HepG2 (cell line): ENCODE results near the gene FCER1G. TPM values are rescaled to one million over a fixed set of nuclear protein-coding genes. Genes with fewer than 3 reads are reported as not detected.

Experiments
- ATAC-seq: fragments of 200-7000 bp; cut with Tn5 transposase; 3 replicates; pipeline ENCODE4 v1.9.1; 2020; ENCODE audit warnings: mild to moderate bottlenecking, moderate library complexity
- BruUV-seq: library from RNA; stranded (reverse); fragments of 400-500 nt; replicated peaks from 2 replicates; lab custom pipeline; 2021; lab: Mats Ljungman, UMichigan
- CTCF ChIA-PET: fragments of 300-600 bp; formaldehyde crosslinking; extraction: SDS; loops from one replicate; lab custom pipeline; 2021; ENCODE audit warnings: low total read pairs, inconsistent platforms, low intra/inter-chr PET ratio; lab: Yijun Ruan, JAX
- POLR2A ChIA-PET: fragments of 350-600 bp; sonication (Branson Sonifier 250); formaldehyde crosslinking; loops from one replicate; lab custom pipeline; 2020; ENCODE audit warnings: antibody characterized with exemption, inconsistent platforms; lab: Yijun Ruan, JAX
- DNase-seq: peaks from one replicate; pipeline ENCODE4 v3.0.0-alpha.2; 2015; ENCODE audit warnings: low spot score
- FAIRE-seq: peaks from 3 replicates; lab custom pipeline; 2011; peaks lifted over from hg19 to GRCh38; lab: Jason Lieb, UNC
- H2AFZ ChIP-seq: one replicate; pipeline ENCODE4 v1.6.1; 2011; ENCODE audit warnings: low read length, inconsistent platforms
- H3K27ac ChIP-seq: fragments of 300-600 bp; 3 replicates; pipeline ENCODE4 v1.8.0; 2011; ENCODE audit warnings: mixed run types, mild to moderate bottlenecking, mixed read lengths, low read length, inconsistent platforms; ENCODE audit not compliant: insufficient read depth; ENCODE audit errors: extremely low read length
- H3K27me3 ChIP-seq, 2 experiments: fragments of 200-600 bp in 1 of 2; 2 replicates in 1 of 2; 3 replicates in 1 of 2; pipeline versions ENCODE4 v1.6.0 to v1.8.0; 2011; ENCODE audit warnings: low read length in 2 of 2, mild to moderate bottlenecking in 2 of 2, moderate library complexity in 2 of 2, inconsistent platforms in 1 of 2; ENCODE audit not compliant: insufficient read depth in 2 of 2, control insufficient read depth in 1 of 2
- H3K36me3 ChIP-seq, 2 experiments: fragments of 200-600 bp in 1 of 2; replicated peaks in 1 of 2; 2 replicates in 1 of 2; 3 replicates in 1 of 2; pipeline versions ENCODE4 v1.5.1 to v1.8.0; 2011; ENCODE audit warnings: low read length in 2 of 2, inconsistent platforms in 1 of 2; ENCODE audit not compliant: insufficient read depth in 2 of 2, control insufficient read depth in 1 of 2
- H3K4me1 ChIP-seq: 2 replicates; pipeline ENCODE4 v1.5.1; 2012; ENCODE audit warnings: low read length, inconsistent platforms; ENCODE audit not compliant: insufficient read depth
- H3K4me2 ChIP-seq: 2 replicates; pipeline ENCODE4 v1.6.0; 2011; ENCODE audit warnings: low read depth, low read length, inconsistent platforms
- H3K4me3 ChIP-seq, 3 experiments: fragments of 200-600 bp in 1 of 3; sonication (generic), shearing (Covaris generic) in 1 of 3; replicated peaks in 1 of 3; 2 replicates each; pipeline ENCODE4 v1.5.1; 2011 to 2016; ENCODE audit warnings: low read length in 3 of 3, inconsistent platforms in 2 of 3, low read depth in 2 of 3, mild to moderate bottlenecking in 2 of 3, control low read depth in 1 of 3, mixed read lengths in 1 of 3; ENCODE audit not compliant: insufficient read depth in 1 of 3
- H3K79me2 ChIP-seq: one replicate; pipeline ENCODE4 v1.6.1; 2011; ENCODE audit warnings: low read length, inconsistent platforms; ENCODE audit not compliant: insufficient read depth
- H3K9ac ChIP-seq: 2 replicates; pipeline ENCODE4 v1.6.0; 2011; ENCODE audit warnings: mild to moderate bottlenecking, low read depth, low read length, inconsistent platforms; ENCODE audit not compliant: insufficient read depth
- H3K9me3 ChIP-seq: 2 replicates; pipeline ENCODE4 v1.5.1; 2012; ENCODE audit warnings: mild to moderate bottlenecking, low read length
- H4K20me1 ChIP-seq: 2 replicates; pipeline ENCODE4 v1.6.0; 2011; ENCODE audit warnings: inconsistent platforms, mild to moderate bottlenecking, low read length, moderate library complexity; ENCODE audit not compliant: insufficient read depth
- JUNB ChIP-seq: sonication (generic); formaldehyde crosslinking; IDR thresholded peaks from 2 replicates; pipeline ENCODE4 v1.8.0; 2022; ENCODE audit warnings: missing genetic modification reagents, mild to moderate bottlenecking, borderline replicate concordance
- NFYB ChIP-seq: sonication (generic); formaldehyde crosslinking; IDR thresholded peaks from 2 replicates; pipeline ENCODE4 v1.4.0; 2020; ENCODE audit warnings: missing genetic modification reagents
- NPAS2 ChIP-seq: sonication (generic); formaldehyde crosslinking; IDR thresholded peaks from 2 replicates; pipeline ENCODE4 v1.8.0; 2022; ENCODE audit warnings: mild to moderate bottlenecking, missing genetic modification reagents, borderline replicate concordance
- RXRB ChIP-seq: IDR thresholded peaks from 2 replicates; pipeline ENCODE4 v1.6.1; 2016; ENCODE audit warnings: borderline replicate concordance, missing genetic modification reagents, missing compliant biosample characterization
- SCMH1 ChIP-seq: sonication (generic); formaldehyde crosslinking; IDR thresholded peaks from 2 replicates; pipeline ENCODE4 v1.9.0; 2021; ENCODE audit warnings: missing genetic modification reagents, mild to moderate bottlenecking, borderline replicate concordance
- TBL1XR1 ChIP-seq: fragments of 150-350 bp; IDR thresholded peaks from 2 replicates; pipeline ENCODE4 v1.6.1; 2014; ENCODE audit warnings: borderline replicate concordance, low read length; ENCODE audit not compliant: partially characterized antibody
- ZMYM4 ChIP-seq: sonication (generic); formaldehyde crosslinking; IDR thresholded peaks from 2 replicates; pipeline ENCODE4 v1.8.1; 2023; ENCODE audit warnings: mild to moderate bottlenecking, missing genetic modification reagents
- ZNF337 ChIP-seq: sonication (generic); formaldehyde crosslinking; IDR thresholded peaks from 2 replicates; pipeline ENCODE4 v1.5.1; 2020; ENCODE audit warnings: missing genetic modification reagents, low read depth, mild to moderate bottlenecking, borderline replicate concordance
- ZNF605 ChIP-seq: sonication (generic); formaldehyde crosslinking; IDR thresholded peaks from 2 replicates; pipeline ENCODE4 v1.8.0; 2022; ENCODE audit warnings: mild to moderate bottlenecking, missing genetic modification reagents
- ZNF7 ChIP-seq: IDR thresholded peaks from 2 replicates; pipeline ENCODE4 v1.6.1; 2016; ENCODE audit warnings: missing biosample characterization, missing genetic modification reagents
- WGBS: methylation state at CpG from one replicate; pipeline ENCODE4 v1.1.6; 2017; ENCODE audit warnings: low lambda C conversion rate; 5-methylcytosine and 5-hydroxymethylcytosine counted together
- in situ Hi-C: cut with HindIII; loops from 2 replicates; pipeline ENCODE4 v1.10.0; 2017; ENCODE audit warnings: low pct_unique_long_range_greater_than_20kb; ENCODE audit not compliant: extremely low pct_ligation_motif_present
- intact Hi-C: fragments of 100-400 bp; cut with micrococcal nuclease; formaldehyde crosslinking; loops from one replicate; pipeline ENCODE4 v1.10.0; 2022; ENCODE audit not compliant: unreplicated experiment
- polyA plus RNA-seq, 8 experiments: library from polyadenylated mRNA; depleted of rRNA in 3 of 8; stranded (reverse) in 7 of 8; unstranded in 1 of 8; fragments of >200 nt; fragmentation: Illumina TruSeq in 4 of 8; extraction: Trizol in 4 of 8; gene quantifications; 2 replicates each; pipeline versions ENCODE4 v1.2.1 to v1.2.3, GENCODE V29; 2011 to 2016; ENCODE audit warnings: low read depth in 4 of 8, missing spikeins in 1 of 8, mixed read lengths in 1 of 8; ENCODE audit not compliant: insufficient read depth in 1 of 8
- total RNA-seq, 5 experiments: library from RNA; depleted of rRNA; stranded (reverse); fragments of >200 nt; fragmentation: Illumina TruSeq; extraction: Trizol; gene quantifications; 2 replicates each; pipeline ENCODE4 v1.2.3, GENCODE V29; 2016; ENCODE audit warnings: low read depth in 1 of 5
- TF ChIP-seq, protein P1 (sequence below): sonication (generic); formaldehyde crosslinking; IDR thresholded peaks from 2 replicates; pipeline ENCODE4 v1.4.0; 2020; ENCODE audit warnings: missing genetic modification reagents
- TF ChIP-seq, protein P2 (sequence below): sonication (generic); formaldehyde crosslinking; IDR thresholded peaks from 2 replicates; pipeline ENCODE4 v1.4.0; 2020; ENCODE audit warnings: missing genetic modification reagents

The FCER1G gene
- total and polyA plus RNA-seq, 2 of the 13 experiments (the other 11 are each of a cell fraction or from before 2014, with no cell fraction given), result 1.3 to 6.4 TPM

DNA sequence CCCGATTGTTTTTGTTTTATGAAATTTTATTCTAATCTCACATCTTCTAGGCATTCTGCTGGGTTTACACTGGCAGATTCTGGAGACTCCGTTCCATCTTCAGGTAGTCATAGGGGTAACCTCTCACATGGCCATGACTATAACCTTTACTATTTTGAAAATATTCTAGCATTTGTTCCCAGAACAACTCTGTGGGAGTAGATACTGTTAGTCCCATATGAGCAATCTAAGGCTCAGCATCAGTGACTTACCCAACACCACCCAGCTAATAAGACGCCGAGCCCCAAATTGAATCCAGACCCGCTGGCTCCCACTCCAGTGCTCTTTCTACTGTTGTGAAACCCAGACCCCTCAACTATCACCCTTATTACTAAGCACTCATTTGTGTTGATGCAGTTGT, 26.1 kb upstream of the FCER1G start:
- POLR2A ChIA-PET, result no interaction called here
- BruUV-seq, result no TSS peak

DNA sequence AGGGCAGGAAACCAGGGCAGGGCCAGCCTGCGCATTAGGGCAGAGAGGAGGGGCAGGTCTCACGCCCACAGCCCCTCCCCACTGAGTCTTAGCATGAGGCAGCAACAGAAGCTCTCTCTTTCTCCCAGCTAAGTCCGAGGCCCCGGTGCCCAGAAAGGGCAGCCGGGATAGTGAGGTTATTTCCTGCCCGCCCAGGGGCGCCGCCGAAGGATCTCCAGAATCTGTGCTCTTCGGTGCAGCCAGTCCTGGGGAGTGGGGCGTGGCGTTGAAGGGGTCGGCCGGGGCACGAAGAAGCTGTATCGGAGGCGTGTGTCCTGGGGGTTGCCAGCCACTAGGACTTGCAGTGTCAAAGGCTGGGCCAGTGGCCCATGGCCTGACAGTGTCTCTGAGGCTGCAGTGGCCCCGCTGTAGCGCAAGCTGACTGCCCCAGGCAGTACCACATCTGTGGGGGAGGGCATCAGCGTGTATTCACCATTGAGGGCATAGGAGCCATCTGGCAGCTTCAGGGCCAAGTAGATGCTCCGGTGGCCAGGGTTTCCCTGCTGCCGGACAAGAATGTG, 24.1 kb upstream of the FCER1G start:
- POLR2A ChIA-PET, result no interaction called here
- in situ Hi-C loops, result no loop called here
- H3K27me3 ChIP-seq, result no peaks in the 10 kb centered on the region
- CTCF ChIA-PET, result no interaction called here
- H2AFZ ChIP-seq, result no peak overlapping the region
- intact Hi-C loops, result no loop called here
- no peaks in the 10 kb centered on the region for H3K79me2 ChIP-seq
- BruUV-seq, result no TSS peak
- H4K20me1 ChIP-seq, result no peaks in the 10 kb centered on the region
- no peak overlapping the region for H3K27ac ChIP-seq
- no peak overlapping the region for H3K9ac ChIP-seq
- H3K36me3 ChIP-seq, result no peaks in the 10 kb centered on the region; a peak in 1 of 5 replicates
- FAIRE-seq (no peak), ATAC-seq (no peak), DNase-seq (no peak)
- no peaks in the 10 kb centered on the region for H3K9me3 ChIP-seq
- peaks cover 26% of the 10 kb centered on the region for H3K4me1 ChIP-seq
- H3K4me3 ChIP-seq, result no peak overlapping the region
- WGBS, result 88% methylated on average over 17 of the region's 22 CpGs
- no peak overlapping the region for H3K4me2 ChIP-seq
- TF ChIP-seq, protein P1, sequence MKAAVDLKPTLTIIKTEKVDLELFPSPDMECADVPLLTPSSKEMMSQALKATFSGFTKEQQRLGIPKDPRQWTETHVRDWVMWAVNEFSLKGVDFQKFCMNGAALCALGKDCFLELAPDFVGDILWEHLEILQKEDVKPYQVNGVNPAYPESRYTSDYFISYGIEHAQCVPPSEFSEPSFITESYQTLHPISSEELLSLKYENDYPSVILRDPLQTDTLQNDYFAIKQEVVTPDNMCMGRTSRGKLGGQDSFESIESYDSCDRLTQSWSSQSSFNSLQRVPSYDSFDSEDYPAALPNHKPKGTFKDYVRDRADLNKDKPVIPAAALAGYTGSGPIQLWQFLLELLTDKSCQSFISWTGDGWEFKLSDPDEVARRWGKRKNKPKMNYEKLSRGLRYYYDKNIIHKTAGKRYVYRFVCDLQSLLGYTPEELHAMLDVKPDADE (CRISPR knock-in tag), result no peak
- no peak for TF ChIP-seq RXRB (CRISPR knock-in tag)
- no peak for TF ChIP-seq NPAS2 (CRISPR knock-in tag)
- no peak for TF ChIP-seq TBL1XR1
- no peak for TF ChIP-seq JUNB (CRISPR knock-in tag)
- no peak for TF ChIP-seq ZNF337 (CRISPR knock-in tag)
- TF ChIP-seq ZNF605, result no peak
- TF ChIP-seq ZNF7 (CRISPR knock-in tag), result no peak

More for the DNA sequence above, 26.1 kb upstream of the FCER1G start:
- no peaks in the 10 kb centered on the region for H3K27me3 ChIP-seq
- CTCF ChIA-PET, result no interaction called here
- H3K9ac ChIP-seq, result no peak overlapping the region
- no peaks in the 10 kb centered on the region; a peak in 1 of 5 replicates for H3K36me3 ChIP-seq
- ATAC-seq, result no peak
- intact Hi-C loops (no loop called here), in situ Hi-C loops (no loop called here)
- H3K27ac ChIP-seq, result no peak overlapping the region
- no peak for DNase-seq
- no peak overlapping the region for H3K4me2 ChIP-seq
- TF ChIP-seq NFYB (CRISPR knock-in tag), result no peak
- no peak for TF ChIP-seq SCMH1
- TF ChIP-seq, protein P2, sequence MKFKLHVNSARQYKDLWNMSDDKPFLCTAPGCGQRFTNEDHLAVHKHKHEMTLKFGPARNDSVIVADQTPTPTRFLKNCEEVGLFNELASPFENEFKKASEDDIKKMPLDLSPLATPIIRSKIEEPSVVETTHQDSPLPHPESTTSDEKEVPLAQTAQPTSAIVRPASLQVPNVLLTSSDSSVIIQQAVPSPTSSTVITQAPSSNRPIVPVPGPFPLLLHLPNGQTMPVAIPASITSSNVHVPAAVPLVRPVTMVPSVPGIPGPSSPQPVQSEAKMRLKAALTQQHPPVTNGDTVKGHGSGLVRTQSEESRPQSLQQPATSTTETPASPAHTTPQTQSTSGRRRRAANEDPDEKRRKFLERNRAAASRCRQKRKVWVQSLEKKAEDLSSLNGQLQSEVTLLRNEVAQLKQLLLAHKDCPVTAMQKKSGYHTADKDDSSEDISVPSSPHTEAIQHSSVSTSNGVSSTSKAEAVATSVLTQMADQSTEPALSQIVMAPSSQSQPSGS (CRISPR knock-in tag), result no peak
- no peak for TF ChIP-seq ZMYM4
- H3K79me2 ChIP-seq, result no peaks in the 10 kb centered on the region
- no peak overlapping the region for H2AFZ ChIP-seq
- no peak for FAIRE-seq
- peaks cover 26% of the 10 kb centered on the region for H3K4me1 ChIP-seq
- no peaks in the 10 kb centered on the region for H3K9me3 ChIP-seq
- WGBS, result 62% methylated on average over 5 of the region's 5 CpGs
- H3K4me3 ChIP-seq, result no peak overlapping the region
- no peaks in the 10 kb centered on the region for H4K20me1 ChIP-seq
